GM12892 (cell line): ENCODE data around the gene FBXL5.

Experiments
- POLR2A ChIP-seq: IDR thresholded peaks from 2 replicates; pipeline ENCODE4 v1.6.1; 2011; ENCODE audit warnings: low read depth, low read length, control low read depth
- POLR2AphosphoS5 ChIP-seq: IDR thresholded peaks from 2 replicates; pipeline ENCODE4 v1.6.1; 2011; ENCODE audit warnings: low read depth, low read length, control low read depth

DNA sequence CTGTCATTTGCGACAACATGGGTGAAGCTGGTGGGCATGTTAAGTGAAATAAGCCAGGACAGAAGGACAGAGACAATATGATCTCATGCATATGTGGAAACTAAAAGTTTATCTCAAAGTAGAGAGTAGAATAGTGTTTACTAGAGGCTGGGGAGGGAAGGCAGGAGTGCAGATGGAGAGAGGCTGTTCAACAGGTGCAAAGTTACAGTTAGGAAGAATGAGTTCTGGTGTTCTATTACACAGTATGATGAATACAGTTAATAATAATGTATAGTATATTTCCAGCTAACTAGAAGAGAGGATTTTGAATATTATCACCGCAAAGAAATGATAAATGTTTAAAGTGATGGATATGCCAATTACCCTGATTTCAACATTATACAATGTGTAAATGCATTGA, 69.8 kb downstream of the FBXL5 start:
- no peak for TF ChIP-seq POLR2A
- TF ChIP-seq POLR2AphosphoS5 = no peak
